Mesothelial cell of epicardium (in vitro differentiated cells): Measurements from ENCODE around the gene GPC6. TPM values are rescaled to one million over a fixed set of nuclear protein-coding genes. Genes with fewer than 3 reads are reported as not detected.

Experiments
- DNase-seq, 2 experiments: peaks; one replicate each; pipeline ENCODE4 v3.0.0; 2021; ENCODE audit warnings: low spot score in 2 of 2; ENCODE audit not compliant: unreplicated experiment in 2 of 2
- H3K27ac Mint-ChIP-seq: 2 replicates; pipeline ENCODE4 v1.8.0; 2021; ENCODE audit warnings: mixed read lengths
- H3K27me3 Mint-ChIP-seq: 2 replicates; pipeline ENCODE4 v1.8.0; 2021; ENCODE audit warnings: low read depth, mixed read lengths
- H3K36me3 Mint-ChIP-seq: 2 replicates; pipeline ENCODE4 v1.8.0; 2021; ENCODE audit warnings: mixed read lengths
- H3K4me1 Mint-ChIP-seq: 2 replicates; pipeline ENCODE4 v1.8.0; 2021; ENCODE audit warnings: mixed read lengths
- H3K4me3 Mint-ChIP-seq: 2 replicates; pipeline ENCODE4 v1.8.0; 2021; ENCODE audit warnings: mild to moderate bottlenecking, moderate library complexity, mixed read lengths
- H3K9me3 Mint-ChIP-seq: 2 replicates; pipeline ENCODE4 v1.8.0; 2021; ENCODE audit warnings: mixed read lengths
- total RNA-seq: library from RNA; stranded (reverse); gene quantifications from 3 replicates; pipeline ENCODE4 v1.2.1, GENCODE V29; 2021
- TF ChIP-seq, protein P1 (sequence below): fragments of 200-600 bp; sonication (generic); IDR thresholded peaks from one replicate; pipeline ENCODE4 v1.5.0; 2021; ENCODE audit warnings: antibody characterized with exemption; ENCODE audit not compliant: unreplicated experiment

The GPC6 gene
- total RNA-seq, 1 donor from 2014 or later, result 112 TPM

- Mint-ChIP-seq H3K9me3 (no peaks in the 10 kb centered on the region), H3K27ac (no peak overlapping the region), H3K27me3 (no peaks in the 10 kb centered on the region), H3K36me3 (peaks cover 3% of the 10 kb centered on the region), H3K4me3 (no peak overlapping the region), H3K4me1 (peaks cover 13% of the 10 kb centered on the region)
- TF ChIP-seq, protein P1, sequence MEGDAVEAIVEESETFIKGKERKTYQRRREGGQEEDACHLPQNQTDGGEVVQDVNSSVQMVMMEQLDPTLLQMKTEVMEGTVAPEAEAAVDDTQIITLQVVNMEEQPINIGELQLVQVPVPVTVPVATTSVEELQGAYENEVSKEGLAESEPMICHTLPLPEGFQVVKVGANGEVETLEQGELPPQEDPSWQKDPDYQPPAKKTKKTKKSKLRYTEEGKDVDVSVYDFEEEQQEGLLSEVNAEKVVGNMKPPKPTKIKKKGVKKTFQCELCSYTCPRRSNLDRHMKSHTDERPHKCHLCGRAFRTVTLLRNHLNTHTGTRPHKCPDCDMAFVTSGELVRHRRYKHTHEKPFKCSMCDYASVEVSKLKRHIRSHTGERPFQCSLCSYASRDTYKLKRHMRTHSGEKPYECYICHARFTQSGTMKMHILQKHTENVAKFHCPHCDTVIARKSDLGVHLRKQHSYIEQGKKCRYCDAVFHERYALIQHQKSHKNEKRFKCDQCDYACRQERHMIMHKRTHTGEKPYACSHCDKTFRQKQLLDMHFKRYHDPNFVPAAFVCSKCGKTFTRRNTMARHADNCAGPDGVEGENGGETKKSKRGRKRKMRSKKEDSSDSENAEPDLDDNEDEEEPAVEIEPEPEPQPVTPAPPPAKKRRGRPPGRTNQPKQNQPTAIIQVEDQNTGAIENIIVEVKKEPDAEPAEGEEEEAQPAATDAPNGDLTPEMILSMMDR, result no peak
- DNase-seq, result no peak
Observed at GRCh38 chr13:94153586-94153985, 927.0 kb downstream of the GPC6 start.

GRCh38 chr13:94154367-94154766 is 927.8 kb downstream of the GPC6 start:
- Mint-ChIP-seq H3K4me1 (peaks cover 13% of the 10 kb centered on the region), H3K27me3 (no peaks in the 10 kb centered on the region), H3K36me3 (peaks cover 6% of the 10 kb centered on the region), H3K4me3 (no peak overlapping the region), H3K27ac (peak overlapping the region; percentile 2), H3K9me3 (peaks cover 5% of the 10 kb centered on the region)
- no peak for DNase-seq
- TF ChIP-seq, protein P1, result no peak

GRCh38 chr13:94157705-94158218 is 931.2 kb downstream of the GPC6 start:
- Mint-ChIP-seq H3K36me3 (peaks cover 24% of the 10 kb centered on the region), H3K27me3 (no peaks in the 10 kb centered on the region), H3K4me1 (peaks cover 13% of the 10 kb centered on the region), H3K27ac (no peak overlapping the region), H3K9me3 (peaks cover 19% of the 10 kb centered on the region), H3K4me3 (no peak overlapping the region)
- DNase-seq, result no peak
- TF ChIP-seq, protein P1, result no peak

DNA sequence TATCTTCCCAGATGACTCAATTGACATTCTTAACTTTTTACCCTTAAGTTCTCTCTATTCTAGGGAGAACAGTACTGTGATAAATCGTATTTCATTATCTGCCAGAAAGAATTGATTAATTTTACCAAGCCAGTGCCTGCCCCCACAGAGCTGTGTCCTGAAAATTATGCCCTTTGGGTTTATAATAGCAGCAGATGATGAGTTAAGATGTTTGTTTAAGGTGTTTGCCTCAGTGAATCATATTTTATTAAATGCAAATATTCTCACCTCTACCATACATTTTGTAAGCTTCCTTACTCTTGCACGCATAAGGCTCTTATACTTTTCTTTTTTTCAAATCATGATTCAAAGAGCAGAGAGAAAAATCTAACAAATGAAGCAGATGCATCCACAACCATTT is 934.3 kb downstream of the GPC6 start:
- peaks cover 19% of the 10 kb centered on the region for H3K9me3 Mint-ChIP-seq
- no peaks in the 10 kb centered on the region for H3K27me3 Mint-ChIP-seq
- H3K4me1 Mint-ChIP-seq, result no peaks in the 10 kb centered on the region
- no peak for DNase-seq
- peaks cover 20% of the 10 kb centered on the region for H3K36me3 Mint-ChIP-seq
- no peak overlapping the region for H3K27ac Mint-ChIP-seq
- H3K4me3 Mint-ChIP-seq, result no peak overlapping the region
- TF ChIP-seq, protein P1, result no peak

DNA sequence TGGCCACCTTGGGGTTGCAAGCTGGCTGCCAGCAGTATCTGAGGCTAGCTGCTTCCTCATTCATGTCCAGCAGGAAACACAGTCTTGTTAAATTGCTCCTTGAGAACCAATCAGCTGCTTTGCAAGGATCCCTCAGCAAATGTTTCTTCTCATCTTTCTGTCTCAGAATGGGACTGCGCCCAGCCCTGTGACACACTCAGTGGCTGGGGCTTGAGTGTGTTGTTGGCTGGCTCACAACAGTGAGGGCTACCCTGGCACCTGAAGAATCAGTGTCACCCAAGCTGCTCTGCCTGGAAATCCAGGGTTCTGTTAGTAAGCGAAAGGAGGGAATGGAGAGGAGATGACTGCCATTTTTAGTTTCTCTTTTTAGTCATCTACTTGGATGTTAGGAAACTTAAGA is 935.7 kb downstream of the GPC6 start:
- Mint-ChIP-seq H3K4me3 (no peak overlapping the region), H3K9me3 (peaks cover 19% of the 10 kb centered on the region), H3K36me3 (peaks cover 20% of the 10 kb centered on the region), H3K27ac (peak overlapping the region; percentile 31), H3K27me3 (no peaks in the 10 kb centered on the region), H3K4me1 (no peaks in the 10 kb centered on the region)
- no peak for DNase-seq
- TF ChIP-seq, protein P1, result no peak

DNA sequence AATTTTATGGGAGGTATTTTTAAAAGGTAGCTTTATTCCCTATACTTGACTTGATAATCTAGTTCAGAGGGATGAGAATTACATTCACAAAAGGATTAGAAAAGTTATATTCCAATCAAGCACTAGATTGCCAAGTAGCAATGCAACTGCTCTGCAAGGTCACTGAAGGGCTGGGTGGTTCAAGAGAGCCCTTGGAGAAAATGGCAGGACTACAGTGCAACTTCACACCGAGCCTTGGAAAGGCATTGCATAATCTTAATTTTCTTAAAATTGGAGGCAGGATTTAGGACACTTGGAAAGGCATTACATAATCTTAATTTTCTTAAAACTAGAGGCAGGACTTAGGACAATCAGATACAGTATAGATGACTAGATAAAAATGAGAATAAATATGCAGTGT is 936.9 kb downstream of the GPC6 start:
- no peaks in the 10 kb centered on the region for H3K27me3 Mint-ChIP-seq
- H3K36me3 Mint-ChIP-seq, result peaks cover 20% of the 10 kb centered on the region
- no peak overlapping the region for H3K4me3 Mint-ChIP-seq
- DNase-seq, result no peak
- H3K27ac Mint-ChIP-seq, result no peak overlapping the region
- H3K9me3 Mint-ChIP-seq, result peaks cover 19% of the 10 kb centered on the region
- TF ChIP-seq, protein P1, result no peak
- H3K4me1 Mint-ChIP-seq, result no peaks in the 10 kb centered on the region
